Astrocyte (in vitro differentiated cells and primary cell): ENCODE data around the gene SAE1. TPM values are rescaled to one million over a fixed set of nuclear protein-coding genes. Genes with fewer than 3 reads are reported as not detected.
A peak's percentile ranks its signal among the peaks of the same experiment; 100 is the strongest.

Source experiments
- DNase-seq: peaks from one replicate; pipeline ENCODE4 v3.0.0-alpha.2; 2010; ENCODE audit warnings: low read depth
- FAIRE-seq: peaks from 2 replicates; lab custom pipeline; 2011; peaks lifted over from hg19 to GRCh38; lab: Jason Lieb, UNC
- H2AFZ ChIP-seq: 2 replicates; pipeline ENCODE4 v1.6.0; 2012; ENCODE audit warnings: low read depth, low read length, inconsistent platforms
- H3K27ac ChIP-seq: 2 replicates; pipeline ENCODE4 v1.5.1; 2011; ENCODE audit warnings: low read depth, low read length, inconsistent platforms
- H3K27me3 ChIP-seq: 2 replicates; pipeline ENCODE4 v1.6.0; 2011; ENCODE audit warnings: low read length, inconsistent platforms; ENCODE audit not compliant: insufficient read depth
- H3K36me3 ChIP-seq: 2 replicates; pipeline ENCODE4 v1.5.1; 2011; ENCODE audit warnings: low read length, inconsistent platforms; ENCODE audit not compliant: insufficient read depth
- H3K4me1 ChIP-seq: 2 replicates; pipeline ENCODE4 v1.5.1; 2011; ENCODE audit warnings: low read length, inconsistent platforms; ENCODE audit not compliant: insufficient read depth
- H3K4me2 ChIP-seq: 2 replicates; pipeline ENCODE4 v1.6.0; 2012; ENCODE audit warnings: low read length, inconsistent platforms
- H3K4me3 ChIP-seq: 2 replicates; pipeline ENCODE4 v1.5.1; 2011; ENCODE audit warnings: low read depth, mild to moderate bottlenecking, low read length, inconsistent platforms; ENCODE audit not compliant: insufficient read depth
- H3K79me2 ChIP-seq: 2 replicates; pipeline ENCODE4 v1.6.0; 2012; ENCODE audit warnings: mild to moderate bottlenecking, low read length, inconsistent platforms; ENCODE audit not compliant: insufficient read depth
- H3K9ac ChIP-seq: 2 replicates; pipeline ENCODE4 v1.6.0; 2012; ENCODE audit warnings: mild to moderate bottlenecking, low read length, inconsistent platforms
- H3K9me3 ChIP-seq: 2 replicates; pipeline ENCODE4 v1.5.1; 2012; ENCODE audit warnings: low read depth, mild to moderate bottlenecking, low read length, inconsistent platforms; ENCODE audit not compliant: insufficient read depth
- H4K20me1 ChIP-seq: 2 replicates; pipeline ENCODE4 v1.6.0; 2012; ENCODE audit warnings: low read length, inconsistent platforms; ENCODE audit not compliant: insufficient read depth
- H3K27ac Mint-ChIP-seq: one replicate; pipeline ENCODE4 v1.8.0; 2021; ENCODE audit warnings: mild to moderate bottlenecking, mixed read lengths; ENCODE audit not compliant: unreplicated experiment
- H3K27me3 Mint-ChIP-seq: one replicate; pipeline ENCODE4 v1.8.0; 2021; ENCODE audit warnings: low read depth, mixed read lengths; ENCODE audit not compliant: unreplicated experiment
- H3K36me3 Mint-ChIP-seq: one replicate; pipeline ENCODE4 v1.8.0; 2021; ENCODE audit warnings: low read depth, mixed read lengths; ENCODE audit not compliant: unreplicated experiment
- H3K4me1 Mint-ChIP-seq: one replicate; pipeline ENCODE4 v1.8.0; 2021; ENCODE audit warnings: low read depth, mixed read lengths; ENCODE audit not compliant: unreplicated experiment
- H3K4me3 Mint-ChIP-seq: one replicate; pipeline ENCODE4 v1.8.0; 2021; ENCODE audit warnings: mild to moderate bottlenecking, moderate library complexity, mixed read lengths; ENCODE audit not compliant: unreplicated experiment
- H3K9me3 Mint-ChIP-seq: one replicate; pipeline ENCODE4 v1.8.0; 2021; ENCODE audit warnings: mild to moderate bottlenecking, mixed read lengths; ENCODE audit not compliant: unreplicated experiment
- EZH2 ChIP-seq: IDR thresholded peaks from 2 replicates; pipeline ENCODE4 v1.6.1; 2012; ENCODE audit warnings: mild to moderate bottlenecking, low read length, inconsistent platforms; ENCODE audit not compliant: insufficient read depth
- total RNA-seq: library from RNA; stranded (reverse); gene quantifications from 2 replicates; pipeline ENCODE4 v1.2.1, GENCODE V29; 2021
- TF ChIP-seq, protein P1 (sequence below): IDR thresholded peaks from 2 replicates; pipeline ENCODE4 v1.5.1; 2011; ENCODE audit warnings: low read depth, mild to moderate bottlenecking, inconsistent platforms, low read length, moderate library complexity; ENCODE audit not compliant: insufficient read depth

The SAE1 gene
- total RNA-seq, 1 donor from 2014 or later, result 133 TPM

DNA sequence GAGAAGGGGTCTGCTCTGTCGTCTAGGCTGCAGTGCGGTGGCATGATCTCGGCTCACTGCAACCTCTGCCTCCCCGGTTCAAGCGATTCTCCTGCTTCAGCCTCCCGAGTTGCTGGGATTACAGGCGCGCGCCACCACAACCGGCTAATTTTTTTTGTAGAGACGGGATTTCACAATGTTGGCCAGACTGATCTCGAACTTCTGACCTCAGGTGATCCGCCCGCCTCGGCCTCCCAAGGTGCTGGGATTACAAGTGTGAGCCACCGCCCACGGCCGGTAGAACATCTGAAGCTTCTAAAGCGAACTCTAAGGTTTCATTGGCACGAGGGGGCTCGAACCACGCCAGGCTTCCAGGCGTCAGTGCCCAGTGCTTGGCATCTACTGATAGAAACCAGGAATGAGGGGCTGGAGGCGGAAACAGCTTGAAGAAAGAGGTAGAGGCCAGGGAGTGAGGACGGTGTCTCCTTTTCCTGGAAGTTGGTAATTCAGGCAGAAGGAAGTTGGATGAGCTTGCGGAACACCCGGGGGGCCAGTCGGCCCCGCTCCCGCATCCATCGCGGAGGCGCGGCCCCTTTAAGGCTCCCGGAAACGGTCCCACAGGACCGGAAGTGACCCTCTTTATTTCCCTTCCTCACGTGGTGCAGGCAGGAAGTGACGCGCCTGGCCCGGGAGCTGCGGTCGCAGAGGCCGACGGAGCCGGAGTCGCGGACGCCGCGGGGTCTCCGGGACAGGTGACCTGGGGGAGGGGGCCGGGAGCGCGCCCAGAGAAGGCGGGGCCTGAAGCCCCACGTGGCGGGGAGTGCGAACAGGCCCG, 125.5 kb downstream of the SAE1 start, which contains the start of gene CCDC9:
CCDC9 (plus strand) TSS at position 647 of the 814 bp plus-strand sequence. CDS start 1,876 bp downstream, outside the sequence.
- Histone ChIP-seq H3K4me1 (peaks cover 32% of the 10 kb centered on the region), H3K4me3 (peak within 1 kb of the TSS; percentile 70), H3K36me3 (peaks cover 6% of the 10 kb centered on the region), H2AFZ (peak within 1 kb of the TSS; percentile 90), H3K27me3 (no peaks in the 10 kb centered on the region), H3K79me2 (peaks cover 38% of the 10 kb centered on the region), H3K27ac (peak within 1 kb of the TSS; percentile 94), H3K9ac (peak within 1 kb of the TSS; percentile 88), H3K4me2 (peak within 1 kb of the TSS; percentile 93), H3K9me3 (no peaks in the 10 kb centered on the region), H4K20me1 (peaks cover 18% of the 10 kb centered on the region)
- Mint-ChIP-seq H3K27me3 (no peaks in the 10 kb centered on the region), H3K9me3 (no peaks in the 10 kb centered on the region), H3K36me3 (peaks cover 18% of the 10 kb centered on the region), H3K4me3 (peak within 1 kb of the TSS; percentile 94), H3K27ac (peak within 1 kb of the TSS; percentile 98), H3K4me1 (peaks cover 30% of the 10 kb centered on the region)
- FAIRE-seq (no peak), DNase-seq (peak; percentile 89)
- TF ChIP-seq, protein P1, sequence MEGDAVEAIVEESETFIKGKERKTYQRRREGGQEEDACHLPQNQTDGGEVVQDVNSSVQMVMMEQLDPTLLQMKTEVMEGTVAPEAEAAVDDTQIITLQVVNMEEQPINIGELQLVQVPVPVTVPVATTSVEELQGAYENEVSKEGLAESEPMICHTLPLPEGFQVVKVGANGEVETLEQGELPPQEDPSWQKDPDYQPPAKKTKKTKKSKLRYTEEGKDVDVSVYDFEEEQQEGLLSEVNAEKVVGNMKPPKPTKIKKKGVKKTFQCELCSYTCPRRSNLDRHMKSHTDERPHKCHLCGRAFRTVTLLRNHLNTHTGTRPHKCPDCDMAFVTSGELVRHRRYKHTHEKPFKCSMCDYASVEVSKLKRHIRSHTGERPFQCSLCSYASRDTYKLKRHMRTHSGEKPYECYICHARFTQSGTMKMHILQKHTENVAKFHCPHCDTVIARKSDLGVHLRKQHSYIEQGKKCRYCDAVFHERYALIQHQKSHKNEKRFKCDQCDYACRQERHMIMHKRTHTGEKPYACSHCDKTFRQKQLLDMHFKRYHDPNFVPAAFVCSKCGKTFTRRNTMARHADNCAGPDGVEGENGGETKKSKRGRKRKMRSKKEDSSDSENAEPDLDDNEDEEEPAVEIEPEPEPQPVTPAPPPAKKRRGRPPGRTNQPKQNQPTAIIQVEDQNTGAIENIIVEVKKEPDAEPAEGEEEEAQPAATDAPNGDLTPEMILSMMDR, result no peak
- no peak for TF ChIP-seq EZH2

DNA sequence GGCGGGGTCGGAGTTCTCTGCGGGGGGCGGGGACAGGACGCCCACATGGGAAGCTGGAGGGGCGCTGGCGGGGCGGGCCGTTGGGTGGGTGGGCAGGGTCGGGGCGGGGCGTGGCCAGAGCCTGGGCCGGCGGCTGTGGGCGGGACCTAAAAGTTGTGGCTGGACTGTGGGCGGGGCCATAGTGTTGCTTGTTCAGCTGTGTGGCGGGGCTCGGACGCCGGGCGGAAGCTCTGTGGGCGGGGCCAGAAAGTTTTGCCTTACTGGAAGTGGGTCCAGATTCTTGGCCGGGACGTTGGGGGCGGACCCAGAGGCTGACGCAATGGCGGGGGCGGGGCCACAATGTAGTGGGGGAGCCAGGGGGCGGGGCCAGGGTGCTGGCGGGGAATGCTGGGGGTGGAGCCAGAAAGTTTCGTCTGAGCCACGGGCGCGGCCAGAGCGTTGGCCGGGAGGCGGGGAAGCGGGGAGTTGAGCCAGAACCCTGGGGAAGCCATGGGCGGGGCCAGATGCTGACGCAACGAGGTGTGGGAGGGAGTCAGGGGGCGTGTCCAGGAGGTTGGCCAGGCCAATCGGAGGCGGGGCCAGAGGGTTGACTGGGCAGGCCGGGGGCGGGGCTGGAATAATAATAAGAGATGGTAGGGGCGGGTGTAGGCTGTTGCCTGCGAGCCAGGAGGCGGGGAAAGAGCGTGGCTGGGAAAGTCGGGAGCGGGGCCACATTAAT, 126.2 kb downstream of the SAE1 start:
- Histone ChIP-seq H3K4me2 (peak overlapping the region; percentile 93), H3K4me1 (peaks cover 32% of the 10 kb centered on the region), H3K9ac (peak overlapping the region; percentile 88), H2AFZ (no peak overlapping the region), H4K20me1 (peaks cover 20% of the 10 kb centered on the region), H3K9me3 (no peaks in the 10 kb centered on the region), H3K4me3 (peak overlapping the region; percentile 70), H3K27ac (peak overlapping the region; percentile 94), H3K36me3 (peaks cover 8% of the 10 kb centered on the region), H3K79me2 (peaks cover 41% of the 10 kb centered on the region), H3K27me3 (no peaks in the 10 kb centered on the region)
- Mint-ChIP-seq H3K27ac (peak overlapping the region; percentile 98), H3K4me1 (peaks cover 31% of the 10 kb centered on the region), H3K4me3 (peak overlapping the region; percentile 94), H3K36me3 (peaks cover 21% of the 10 kb centered on the region), H3K27me3 (no peaks in the 10 kb centered on the region), H3K9me3 (no peaks in the 10 kb centered on the region)
- DNase-seq (peak; percentile 90), FAIRE-seq (peak; percentile 23)
- TF ChIP-seq EZH2, result no peak
- TF ChIP-seq, protein P1, result no peak
